ENCODE measurements around the gene PPIL1. TPM values are rescaled to one million over a fixed set of nuclear protein-coding genes. Genes with fewer than 3 reads are reported as not detected.

PPIL1 gene
- total and polyA plus RNA-seq, 2 of the 4 experiments (the other 2 are of a cell fraction): 28.4 to 58.4 TPM

DNA sequence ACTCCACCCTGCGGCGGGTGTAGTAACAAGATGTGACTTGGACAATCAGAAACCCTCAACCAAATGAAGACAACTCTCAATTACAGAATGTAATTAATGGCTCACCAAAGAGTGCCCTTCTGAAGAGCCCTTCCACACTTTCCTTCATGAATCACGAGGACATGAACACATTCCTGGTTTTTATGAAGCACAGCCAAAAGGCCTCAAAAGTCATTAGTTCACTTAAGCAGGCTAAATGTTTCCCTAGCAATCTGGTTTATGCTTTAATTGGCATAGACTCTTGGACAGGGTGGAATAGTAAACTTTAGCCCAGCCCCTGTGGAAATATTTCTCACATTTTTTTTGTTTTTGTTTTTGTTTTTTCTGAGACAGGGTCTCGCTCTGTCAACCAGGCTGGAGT, 55.8 kb downstream of the PPIL1 start:
- Histone ChIP-seq H3K23ac (ENCODE audit: low read depth, low read length) (no peak overlapping the region), H3K9me3 (ENCODE audit: control insufficient read depth, insufficient read depth, low read length) (no peaks in the 10 kb centered on the region), H3K4me2 (ENCODE audit: low read depth, low read length) (no peak overlapping the region), H3K27ac (ENCODE audit: insufficient read depth, low read length) (no peak overlapping the region), H3K27me3 (ENCODE audit: control insufficient read depth, insufficient read depth, low read length) (peaks cover 14% of the 10 kb centered on the region), H3K36me3 (ENCODE audit: control insufficient read depth, insufficient read depth, low read length) (no peaks in the 10 kb centered on the region), H2BK120ac (ENCODE audit: low read depth, low read length) (no peak overlapping the region), H4K5ac (ENCODE audit: low read depth, low read length) (no peak overlapping the region), H3K14ac (replicated peaks; ENCODE audit: low read depth, low read length) (no peak overlapping the region), H2AFZ (replicated peaks; ENCODE audit: low read length, poor library complexity) (no peak overlapping the region), H4K8ac (ENCODE audit: low read depth in 2 of 2, low read length in 2 of 2) (no peak overlapping the region), H2BK15ac (ENCODE audit: low read depth, low read length) (no peak overlapping the region), H2AK5ac (ENCODE audit: low read depth, low read length) (no peak overlapping the region), H3K79me1 (ENCODE audit: low read depth in 1 of 2, low read length in 2 of 2) (no peaks in the 10 kb centered on the region), H2AK9ac (replicated peaks; ENCODE audit: low read depth, low read length, poor library complexity) (no peak overlapping the region), H3K9ac (ENCODE audit: low read depth, low read length) (no peak overlapping the region), H3K9me1 (ENCODE audit: insufficient read depth, low read length) (peaks cover 5% of the 10 kb centered on the region; the same call in 1 of the 2 replicates), H2BK20ac (ENCODE audit: low read depth, low read length) (no peak overlapping the region), H4K91ac (ENCODE audit: insufficient read depth, low read depth, low read length) (no peak overlapping the region), H3K18ac (ENCODE audit: low read depth, low read length) (no peak overlapping the region), H3K4me3 (ENCODE audit: insufficient read depth, low read depth, low read length) (no peak overlapping the region), H3K4ac (ENCODE audit: low read depth, low read length) (no peak overlapping the region), H2BK5ac (ENCODE audit: low read depth, low read length, poor library complexity, severe bottlenecking) (no peak overlapping the region), H4K20me1 (ENCODE audit: insufficient read depth, low read length) (no peaks in the 10 kb centered on the region), H3K4me1 (ENCODE audit: control insufficient read depth, insufficient read depth, low read length) (peaks cover 5% of the 10 kb centered on the region), H3K56ac (ENCODE audit: extremely low read depth, insufficient read depth, low read length) (no peak overlapping the region)
- ChIA-PET POLR2A (ENCODE audit: unreplicated experiment) (no interaction called here), CTCF (no interaction called here)
- in situ Hi-C loops (cut with MboI; ENCODE audit: low sequenced_read_pairs) (no loop called here), intact Hi-C loops (cut with micrococcal nuclease) (no loop called here), dilution Hi-C loops (cut with HindIII; ENCODE audit: low sequenced_read_pairs, unreplicated experiment) (no loop called here)
- no TSS peak for BruUV-seq (replicated peaks)
- no CpG with 5 or more reads among the region's 4 CpGs for WGBS, 2 experiments (ENCODE audit: extremely low coverage in 2 of 2, insufficient read length in 1 of 2)
- no peak for DNase-seq
- TF ChIP-seq, protein P1, sequence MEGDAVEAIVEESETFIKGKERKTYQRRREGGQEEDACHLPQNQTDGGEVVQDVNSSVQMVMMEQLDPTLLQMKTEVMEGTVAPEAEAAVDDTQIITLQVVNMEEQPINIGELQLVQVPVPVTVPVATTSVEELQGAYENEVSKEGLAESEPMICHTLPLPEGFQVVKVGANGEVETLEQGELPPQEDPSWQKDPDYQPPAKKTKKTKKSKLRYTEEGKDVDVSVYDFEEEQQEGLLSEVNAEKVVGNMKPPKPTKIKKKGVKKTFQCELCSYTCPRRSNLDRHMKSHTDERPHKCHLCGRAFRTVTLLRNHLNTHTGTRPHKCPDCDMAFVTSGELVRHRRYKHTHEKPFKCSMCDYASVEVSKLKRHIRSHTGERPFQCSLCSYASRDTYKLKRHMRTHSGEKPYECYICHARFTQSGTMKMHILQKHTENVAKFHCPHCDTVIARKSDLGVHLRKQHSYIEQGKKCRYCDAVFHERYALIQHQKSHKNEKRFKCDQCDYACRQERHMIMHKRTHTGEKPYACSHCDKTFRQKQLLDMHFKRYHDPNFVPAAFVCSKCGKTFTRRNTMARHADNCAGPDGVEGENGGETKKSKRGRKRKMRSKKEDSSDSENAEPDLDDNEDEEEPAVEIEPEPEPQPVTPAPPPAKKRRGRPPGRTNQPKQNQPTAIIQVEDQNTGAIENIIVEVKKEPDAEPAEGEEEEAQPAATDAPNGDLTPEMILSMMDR (conservative IDR thresholded peaks at IDR 0.05; ENCODE audit: low read depth, low read length): no peak
- ATAC-seq (ENCODE audit: low read depth): no peak

Measured in IMR-90 (cell line).